Fibroblast of pulmonary artery (primary cell): ENCODE results near the gene CRB1.
A peak's percentile ranks its signal among the peaks of the same experiment; 100 is the strongest.

Source experiments
- DNase-seq: peaks from one replicate; pipeline ENCODE4 v3.0.0-alpha.2; 2010; ENCODE audit warnings: low read depth
- H3K4me3 ChIP-seq: replicated peaks from 2 replicates; pipeline ENCODE4 v1.5.1; 2011; ENCODE audit warnings: low read depth, mild to moderate bottlenecking, control low read depth, low read length, moderate library complexity
- TF ChIP-seq, protein P1 (sequence below): IDR thresholded peaks from 2 replicates; pipeline ENCODE4 v1.5.1; 2011; ENCODE audit warnings: mild to moderate bottlenecking, control low read depth, low read length, inconsistent platforms; ENCODE audit errors: missing control alignments

The CRB1 gene

GRCh38 chr1:197269053-197269452 is 1.0 kb downstream of the CRB1 start:
- TF ChIP-seq, protein P1, sequence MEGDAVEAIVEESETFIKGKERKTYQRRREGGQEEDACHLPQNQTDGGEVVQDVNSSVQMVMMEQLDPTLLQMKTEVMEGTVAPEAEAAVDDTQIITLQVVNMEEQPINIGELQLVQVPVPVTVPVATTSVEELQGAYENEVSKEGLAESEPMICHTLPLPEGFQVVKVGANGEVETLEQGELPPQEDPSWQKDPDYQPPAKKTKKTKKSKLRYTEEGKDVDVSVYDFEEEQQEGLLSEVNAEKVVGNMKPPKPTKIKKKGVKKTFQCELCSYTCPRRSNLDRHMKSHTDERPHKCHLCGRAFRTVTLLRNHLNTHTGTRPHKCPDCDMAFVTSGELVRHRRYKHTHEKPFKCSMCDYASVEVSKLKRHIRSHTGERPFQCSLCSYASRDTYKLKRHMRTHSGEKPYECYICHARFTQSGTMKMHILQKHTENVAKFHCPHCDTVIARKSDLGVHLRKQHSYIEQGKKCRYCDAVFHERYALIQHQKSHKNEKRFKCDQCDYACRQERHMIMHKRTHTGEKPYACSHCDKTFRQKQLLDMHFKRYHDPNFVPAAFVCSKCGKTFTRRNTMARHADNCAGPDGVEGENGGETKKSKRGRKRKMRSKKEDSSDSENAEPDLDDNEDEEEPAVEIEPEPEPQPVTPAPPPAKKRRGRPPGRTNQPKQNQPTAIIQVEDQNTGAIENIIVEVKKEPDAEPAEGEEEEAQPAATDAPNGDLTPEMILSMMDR: no peak
- no peak for DNase-seq
- no peak overlapping the region for H3K4me3 ChIP-seq

- DNase-seq: peak; percentile 6
- no peak overlapping the region for H3K4me3 ChIP-seq
- TF ChIP-seq, protein P1: no peak
Measured at GRCh38 chr1:197272791-197273190, 4.7 kb downstream of the CRB1 start.

DNA sequence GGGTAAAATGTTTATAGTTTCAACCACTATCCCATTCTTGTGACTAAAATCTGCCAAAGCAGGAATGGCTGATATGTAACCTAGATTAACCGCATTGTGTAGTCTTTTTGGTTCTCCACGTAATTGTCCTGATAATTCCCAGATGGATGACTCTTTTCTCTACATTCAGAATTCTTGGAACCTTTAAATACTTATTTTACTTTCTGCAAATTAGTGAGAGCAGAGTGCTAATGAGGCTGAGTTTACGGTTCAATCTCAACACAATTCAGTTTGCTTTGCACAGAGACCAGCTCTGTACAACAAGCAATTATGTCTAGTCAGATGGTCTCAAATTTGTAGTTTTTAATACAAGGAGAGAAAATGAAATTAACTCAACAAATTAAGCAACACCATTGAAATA is 9.1 kb downstream of the CRB1 start:
- TF ChIP-seq, protein P1: no peak
- no peak for DNase-seq

DNA sequence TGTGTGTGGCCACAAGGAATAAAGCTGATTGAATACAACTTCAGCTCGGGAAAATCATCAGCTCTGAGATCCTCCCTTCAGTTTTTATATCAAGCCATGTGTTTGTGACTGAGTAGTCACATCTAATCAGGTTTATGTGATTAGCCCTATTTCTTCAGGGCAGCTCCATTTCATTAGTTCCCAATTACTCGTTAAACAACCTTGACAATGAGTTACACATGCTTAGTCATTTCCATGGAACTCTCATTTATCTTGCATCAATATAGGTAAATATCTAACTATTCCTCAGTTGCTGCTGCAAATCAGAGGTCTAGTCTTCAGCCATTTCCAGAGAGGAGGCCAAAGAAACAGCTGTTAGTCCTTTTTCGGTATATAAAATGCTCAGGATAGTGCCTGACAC is 16.3 kb downstream of the CRB1 start:
- TF ChIP-seq, protein P1: no peak
- DNase-seq: no peak
- H3K4me3 ChIP-seq: no peak overlapping the region

More for the DNA sequence above, 9.1 kb downstream of the CRB1 start:
- H3K4me3 ChIP-seq: no peak overlapping the region

GRCh38 chr1:197284966-197285365 is 16.9 kb downstream of the CRB1 start:
- no peak overlapping the region for H3K4me3 ChIP-seq
- no peak for DNase-seq
- TF ChIP-seq, protein P1: no peak

- H3K4me3 ChIP-seq: no peak overlapping the region
- no peak for DNase-seq
- TF ChIP-seq, protein P1: no peak
Measured at GRCh38 chr1:197285526-197286205, 17.6 kb downstream of the CRB1 start.

GRCh38 chr1:197286634-197287033 is 18.6 kb downstream of the CRB1 start:
- DNase-seq: no peak
- no peak overlapping the region for H3K4me3 ChIP-seq
- TF ChIP-seq, protein P1: no peak
